BJ (cell line): Measurements from ENCODE around the gene UPB1. TPM values are rescaled to one million over a fixed set of nuclear protein-coding genes. Genes with fewer than 3 reads are reported as not detected.

ENCODE experiments used
- CTCF ChIA-PET: fragments of 350-600 bp; formaldehyde crosslinking; extraction: SDS; loops from one replicate; lab custom pipeline; 2021; ENCODE audit warnings: antibody characterized with exemption, inconsistent platforms; lab: Yijun Ruan, JAX
- POLR2A ChIA-PET: fragments of 300-600 bp; sonication (Branson Sonifier 250); formaldehyde crosslinking; extraction: SDS; loops from one replicate; lab custom pipeline; 2021; ENCODE audit warnings: antibody characterized with exemption; lab: Charles Lee
- DNase-seq: peaks from one replicate; pipeline ENCODE4 v3.0.0-alpha.2; 2011; ENCODE audit warnings: low read depth
- H3K27me3 ChIP-seq: 2 replicates; pipeline ENCODE4 v1.6.0; 2011; ENCODE audit warnings: low read length; ENCODE audit not compliant: control insufficient read depth, insufficient read depth
- H3K36me3 ChIP-seq: 2 replicates; pipeline ENCODE4 v1.5.1; 2011; ENCODE audit warnings: low read length; ENCODE audit not compliant: control insufficient read depth, insufficient read depth
- H3K4me3 ChIP-seq: 2 replicates; pipeline ENCODE4 v1.5.1; 2011; ENCODE audit warnings: low read depth, mild to moderate bottlenecking, control low read depth, low read length
- polyA plus RNA-seq: library from polyadenylated mRNA; depleted of rRNA; stranded (reverse); fragments of >200 nt; gene quantifications from 2 replicates; pipeline ENCODE4 v1.2.3, GENCODE V29; 2011
- TF ChIP-seq, protein P1 (sequence below): IDR thresholded peaks from 2 replicates; pipeline ENCODE4 v1.5.1; 2011; ENCODE audit warnings: low read depth, mild to moderate bottlenecking, control low read depth, inconsistent platforms, low read length, moderate library complexity; ENCODE audit not compliant: insufficient read depth

The UPB1 gene
- polyA plus RNA-seq, 1 experiment, result 0.09 TPM

DNA sequence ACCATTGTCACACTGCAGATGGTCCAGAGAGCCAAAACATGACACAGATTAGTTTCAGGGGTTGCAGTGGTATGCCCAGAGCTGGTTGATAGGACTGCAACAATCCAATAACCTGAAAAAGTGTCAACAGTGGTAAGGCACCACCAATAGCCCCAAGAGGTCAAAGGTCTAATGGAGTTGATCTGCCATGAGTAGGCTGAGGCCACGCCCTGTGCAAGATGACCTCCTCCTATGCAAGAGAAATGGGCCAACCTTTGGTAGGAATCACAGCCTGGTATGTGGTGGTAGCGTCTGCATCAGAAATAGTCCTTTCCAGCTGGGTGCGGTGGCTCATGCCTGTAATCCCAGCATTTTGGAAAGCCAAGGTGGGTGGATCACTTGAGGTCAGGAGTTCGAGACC, 40.2 kb downstream of the UPB1 start:
- H3K4me3 ChIP-seq, result no peak overlapping the region
- ChIA-PET CTCF (interaction anchor here (0.9 kb wide), 1 partner anchor 19 kb away, joined by 3 read pairs; no protein-coding TSS in a partner anchor), POLR2A (no interaction called here)
- no peaks in the 10 kb centered on the region; the same call in 1 of the 2 replicates for H3K27me3 ChIP-seq
- TF ChIP-seq, protein P1, sequence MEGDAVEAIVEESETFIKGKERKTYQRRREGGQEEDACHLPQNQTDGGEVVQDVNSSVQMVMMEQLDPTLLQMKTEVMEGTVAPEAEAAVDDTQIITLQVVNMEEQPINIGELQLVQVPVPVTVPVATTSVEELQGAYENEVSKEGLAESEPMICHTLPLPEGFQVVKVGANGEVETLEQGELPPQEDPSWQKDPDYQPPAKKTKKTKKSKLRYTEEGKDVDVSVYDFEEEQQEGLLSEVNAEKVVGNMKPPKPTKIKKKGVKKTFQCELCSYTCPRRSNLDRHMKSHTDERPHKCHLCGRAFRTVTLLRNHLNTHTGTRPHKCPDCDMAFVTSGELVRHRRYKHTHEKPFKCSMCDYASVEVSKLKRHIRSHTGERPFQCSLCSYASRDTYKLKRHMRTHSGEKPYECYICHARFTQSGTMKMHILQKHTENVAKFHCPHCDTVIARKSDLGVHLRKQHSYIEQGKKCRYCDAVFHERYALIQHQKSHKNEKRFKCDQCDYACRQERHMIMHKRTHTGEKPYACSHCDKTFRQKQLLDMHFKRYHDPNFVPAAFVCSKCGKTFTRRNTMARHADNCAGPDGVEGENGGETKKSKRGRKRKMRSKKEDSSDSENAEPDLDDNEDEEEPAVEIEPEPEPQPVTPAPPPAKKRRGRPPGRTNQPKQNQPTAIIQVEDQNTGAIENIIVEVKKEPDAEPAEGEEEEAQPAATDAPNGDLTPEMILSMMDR, result no peak
- H3K36me3 ChIP-seq, result peaks cover 5% of the 10 kb centered on the region
- no peak for DNase-seq

DNA sequence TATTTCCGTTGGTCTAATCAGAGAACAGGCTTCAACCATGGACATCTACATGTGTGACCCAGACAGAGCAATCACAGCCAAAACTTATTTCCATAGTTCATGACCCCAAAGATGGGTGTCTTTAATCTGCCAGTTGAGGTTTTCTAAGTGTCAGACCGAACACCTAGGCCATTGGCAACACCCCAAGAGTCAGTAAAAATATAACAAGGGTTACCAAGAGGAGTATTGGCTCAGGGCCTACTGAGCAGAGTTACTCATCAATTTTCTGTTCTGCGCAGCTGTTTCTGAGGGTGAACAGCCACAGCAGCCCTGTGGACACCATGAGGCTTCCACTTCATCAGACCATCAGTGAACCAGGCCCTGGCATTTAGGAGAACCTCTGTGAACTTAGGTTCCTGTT, 41.0 kb downstream of the UPB1 start:
- DNase-seq, result no peak
- Histone ChIP-seq H3K36me3 (peaks cover 8% of the 10 kb centered on the region), H3K27me3 (no peaks in the 10 kb centered on the region), H3K4me3 (no peak overlapping the region)
- TF ChIP-seq, protein P1, result no peak
- ChIA-PET POLR2A (no interaction called here), CTCF (interaction anchor here (0.9 to 1.4 kb wide), 2 partner anchors 9 to 18 kb away, joined by 3 to 8 read pairs; no protein-coding TSS in a partner anchor)

DNA sequence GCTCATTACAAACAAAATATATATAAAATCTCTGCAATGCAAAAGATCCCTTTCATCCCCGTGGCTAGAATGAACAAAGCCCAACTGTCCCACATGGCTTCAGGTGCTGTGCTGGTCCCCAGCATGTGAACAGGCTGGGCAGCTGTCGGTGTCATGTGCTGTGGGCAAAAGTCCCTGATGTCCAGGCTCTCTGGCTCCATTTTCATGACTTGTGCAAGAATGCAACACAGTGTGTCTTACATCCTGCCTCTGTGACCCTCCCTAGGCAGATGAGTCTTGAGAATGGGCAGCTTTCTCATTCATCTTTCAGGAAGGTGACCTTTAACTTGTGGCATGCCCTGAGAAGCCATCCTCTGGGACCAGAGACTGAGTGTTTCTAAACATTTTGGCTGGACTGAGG, 45.3 kb downstream of the UPB1 start:
- no peaks in the 10 kb centered on the region for H3K27me3 ChIP-seq
- DNase-seq, result no peak
- H3K4me3 ChIP-seq, result no peak overlapping the region
- ChIA-PET CTCF (interaction anchor here (2.4 kb wide), 1 partner anchor 14 kb away, joined by 7 read pairs; no protein-coding TSS in a partner anchor), POLR2A (no interaction called here)
- TF ChIP-seq, protein P1, result no peak
- H3K36me3 ChIP-seq, result peaks cover 38% of the 10 kb centered on the region

DNA sequence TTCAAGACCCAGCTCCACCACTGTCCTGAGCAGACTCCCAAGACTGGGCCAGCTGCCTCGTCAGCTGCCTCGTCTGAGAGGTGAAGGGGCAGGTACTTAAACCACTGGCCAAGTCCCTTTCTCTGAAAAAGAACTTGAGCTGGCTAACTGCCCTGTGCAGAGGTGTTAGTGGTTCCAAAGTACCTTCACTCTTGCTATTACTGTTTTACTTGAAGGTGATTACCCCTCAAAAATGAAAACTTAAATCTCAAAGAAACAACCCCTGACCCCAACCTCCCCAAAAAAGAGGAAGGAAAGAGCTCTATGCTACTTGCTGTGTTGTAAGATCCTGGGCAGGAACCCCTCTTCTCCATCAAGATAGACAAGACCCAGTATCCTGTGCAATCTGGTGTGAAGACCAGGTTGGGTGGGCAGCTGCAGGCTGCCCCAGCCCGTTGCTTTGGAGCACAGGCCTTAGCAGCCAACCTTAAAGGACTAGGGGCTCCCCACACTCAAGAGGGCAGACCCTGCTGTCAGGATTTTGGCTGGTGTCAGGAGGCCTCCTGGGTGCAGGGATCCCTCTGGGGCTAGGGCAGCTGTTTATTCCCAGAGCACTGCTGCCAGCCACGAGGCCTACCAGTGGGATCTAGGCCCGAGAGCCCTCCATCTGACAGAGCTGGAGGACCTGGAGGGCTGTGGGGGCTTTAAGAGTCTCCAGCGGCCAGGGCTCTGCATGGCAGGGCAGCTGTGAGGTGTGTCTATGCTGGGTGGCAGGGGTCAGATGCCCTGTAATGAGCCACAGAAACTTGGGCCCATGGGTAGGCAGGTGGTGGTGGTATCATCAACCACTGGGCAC, 46.8 kb downstream of the UPB1 start:
- Histone ChIP-seq H3K4me3 (no peak overlapping the region), H3K36me3 (peaks cover 46% of the 10 kb centered on the region), H3K27me3 (no peaks in the 10 kb centered on the region)
- TF ChIP-seq, protein P1, result no peak
- no peak for DNase-seq
- ChIA-PET CTCF (interaction anchor here (1.3 to 2.4 kb wide), 2 partner anchors 16 to 19 kb away, joined by 5 to 7 read pairs; no protein-coding TSS in a partner anchor), POLR2A (interaction anchor here (0.6 kb wide), 1 partner anchor 805 kb away, joined by 8 read pairs; no protein-coding TSS in a partner anchor)

DNA sequence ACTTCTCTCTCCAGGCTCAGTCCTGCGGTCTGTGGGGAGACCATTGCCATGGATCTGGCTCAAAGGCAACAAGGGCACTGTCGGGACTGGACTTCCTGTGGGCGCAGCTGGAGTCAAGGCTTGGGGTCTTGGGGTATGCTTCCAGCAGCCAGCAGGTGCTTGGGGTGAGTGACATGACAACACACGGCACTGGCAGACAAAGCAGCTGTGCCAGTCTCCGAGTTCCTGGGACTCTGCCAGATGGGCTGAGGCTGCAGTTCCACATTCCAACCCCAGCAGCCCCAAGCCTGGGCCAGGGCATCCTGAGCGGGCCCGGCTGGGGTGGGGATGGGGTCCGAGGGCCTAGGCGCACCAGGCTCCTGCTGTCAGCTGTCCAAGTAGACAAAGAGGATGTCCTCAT, 47.5 kb downstream of the UPB1 start:
- ChIA-PET POLR2A (no interaction called here), CTCF (no interaction called here)
- no peak for DNase-seq
- H3K27me3 ChIP-seq, result no peaks in the 10 kb centered on the region
- H3K4me3 ChIP-seq, result no peak overlapping the region
- peaks cover 51% of the 10 kb centered on the region for H3K36me3 ChIP-seq
- TF ChIP-seq, protein P1, result no peak
